Stimulated activated CD8-positive, alpha-beta memory T cell treated with anti-CD3 and anti-CD28 coated beads, Interleukin-15, amount 100 ng/mL, for 48 hours (primary cell): ENCODE measurements around the gene NOTCH2.

ENCODE experiments used
- DNase-seq, 2 donors: peaks; one replicate each; pipeline ENCODE4 v3.0.0-alpha.2; 2020; ENCODE audit warnings: low read depth in 2 of 2

Gene NOTCH2

DNA sequence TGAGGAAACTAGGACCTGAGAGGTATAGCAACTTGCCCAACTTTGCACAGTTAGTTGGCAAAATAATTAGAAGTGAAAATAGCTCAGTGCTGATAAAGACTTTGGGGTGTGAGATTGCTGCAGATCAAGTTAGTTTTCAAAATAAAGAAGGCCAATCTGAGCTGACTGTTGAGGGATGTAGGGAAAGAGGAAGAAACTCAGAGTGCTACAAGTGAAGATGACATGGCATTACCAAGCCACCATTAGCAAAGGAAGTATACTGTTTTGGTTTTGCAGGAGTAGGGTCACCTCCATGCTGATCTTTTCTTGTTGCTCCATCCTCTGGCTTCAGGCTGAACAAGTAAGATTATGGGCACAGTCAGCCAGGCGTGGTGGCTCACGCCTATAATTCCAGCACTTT, 94.5 kb downstream of the NOTCH2 start:
- no peak for DNase-seq

DNA sequence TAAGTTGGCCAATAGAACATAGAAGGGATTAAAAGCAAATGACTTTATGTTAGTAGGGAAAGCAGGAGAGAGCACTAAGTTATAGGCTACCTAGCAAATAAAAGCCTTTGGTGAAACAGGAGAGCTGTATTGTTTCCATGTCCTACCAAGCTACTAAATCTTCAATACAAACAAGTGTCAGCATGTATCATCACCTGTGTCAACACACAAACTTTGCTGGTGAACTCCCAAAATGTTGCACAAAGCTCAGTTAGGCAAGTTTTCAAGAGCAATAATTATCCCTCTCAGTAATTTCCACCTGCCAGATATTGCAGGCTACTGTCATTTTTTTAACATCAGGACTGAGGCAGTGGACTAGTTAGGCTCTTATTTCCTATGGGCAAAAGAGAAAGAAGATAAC, 95.4 kb downstream of the NOTCH2 start:
- DNase-seq, result no peak

DNA sequence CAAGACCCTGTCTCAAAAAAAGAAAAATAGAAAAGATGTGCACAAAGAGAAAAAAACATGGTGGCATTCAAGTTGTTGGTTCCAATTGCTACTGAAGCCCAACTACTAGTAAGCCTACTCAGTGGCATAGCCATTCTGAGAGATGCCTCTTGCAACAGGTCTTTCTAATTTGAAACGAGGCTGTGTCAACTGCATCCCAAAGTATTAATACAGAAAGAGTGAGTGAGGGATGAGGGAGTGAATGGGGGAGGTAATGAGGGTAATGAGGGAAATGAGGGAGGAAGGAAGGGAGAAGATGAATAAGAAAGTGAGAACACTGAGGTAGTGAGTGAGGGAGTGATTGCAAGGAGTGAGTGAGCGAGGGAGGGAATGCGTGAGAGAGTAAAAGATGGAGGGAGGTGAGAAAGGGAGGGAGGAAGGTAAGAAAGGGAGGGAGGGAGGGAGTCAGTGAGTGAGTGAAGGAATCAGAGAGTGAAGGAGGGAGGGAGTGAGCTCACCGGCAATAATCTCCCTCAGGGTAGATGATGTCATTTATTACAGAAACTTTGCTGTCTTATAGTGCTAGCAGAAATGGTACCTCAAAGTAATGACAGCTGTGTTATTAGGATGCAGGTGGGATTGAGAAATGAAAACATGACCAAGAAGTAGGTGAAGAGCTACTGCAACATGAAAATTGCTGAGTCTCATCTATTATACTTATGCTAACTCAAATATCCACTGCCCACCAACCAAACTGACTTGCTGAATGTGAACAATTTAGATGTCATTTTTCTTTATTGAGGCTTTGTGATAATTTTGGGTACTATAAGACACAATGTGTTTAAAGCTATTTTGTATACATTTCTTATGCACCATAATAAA, 97.5 kb downstream of the NOTCH2 start:
- no peak for DNase-seq

DNA sequence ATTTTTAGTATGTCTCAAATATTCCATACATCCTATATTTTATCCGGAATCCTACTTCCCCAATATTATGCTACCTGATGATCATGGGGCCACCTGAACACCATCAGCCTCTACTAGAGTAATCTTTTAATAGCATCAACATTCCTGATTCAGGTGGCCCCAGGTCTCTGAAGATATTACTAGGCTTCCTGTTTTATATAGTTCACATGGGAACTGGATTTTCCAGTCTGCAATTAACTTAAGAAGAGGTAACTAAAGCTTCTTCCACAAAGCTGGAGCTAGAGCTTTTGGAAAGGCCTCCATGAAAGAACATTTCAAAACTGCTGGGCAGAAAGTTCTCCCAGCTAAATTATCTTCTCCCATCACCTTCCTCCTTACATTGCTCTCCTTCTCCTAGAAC, 100.9 kb downstream of the NOTCH2 start:
- no peak for DNase-seq

DNA sequence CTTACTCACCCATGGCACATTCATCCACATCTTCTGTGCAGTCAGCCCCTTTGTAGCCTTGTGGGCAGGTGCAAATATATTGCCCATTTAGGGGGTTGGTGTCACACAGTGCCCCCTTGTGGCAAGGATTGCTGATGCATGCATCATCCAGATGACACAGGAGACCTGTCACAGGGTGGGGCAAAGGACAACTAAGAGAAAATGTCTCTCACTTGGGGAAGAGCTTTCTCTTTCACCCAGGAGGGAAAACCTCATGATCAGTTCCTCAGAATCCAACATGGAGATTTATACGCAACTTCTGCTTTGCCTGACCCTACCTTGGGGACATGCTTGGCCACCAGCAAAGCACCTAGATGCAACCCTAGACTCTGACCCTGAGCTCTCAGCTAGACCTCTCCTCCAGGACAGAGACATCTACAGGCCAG, 101.4 kb downstream of the NOTCH2 start:
- DNase-seq, result peak; percentile 60

DNA sequence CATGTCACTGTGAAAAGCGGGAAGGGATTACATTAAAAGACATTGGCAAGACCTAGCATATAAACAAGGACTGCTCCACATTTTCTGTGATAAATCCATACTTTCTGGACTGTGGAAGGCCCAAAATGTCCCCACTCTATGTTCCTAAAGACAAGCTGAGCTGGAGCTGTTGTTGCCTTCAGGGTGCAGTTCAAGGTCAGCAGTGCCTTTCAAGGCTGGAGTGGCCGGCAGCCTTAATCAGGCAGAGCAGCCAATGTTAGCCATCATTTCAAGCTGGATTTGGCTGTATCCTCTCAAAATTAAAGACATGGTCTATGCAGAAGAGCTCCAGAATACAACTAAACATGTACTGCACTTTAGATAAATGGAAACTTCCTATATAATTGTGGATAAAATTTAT, 102.8 kb downstream of the NOTCH2 start:
- no peak for DNase-seq

GRCh38 chr1:119966020-119966419, 103.4 kb downstream of the NOTCH2 start:
- DNase-seq, result no peak

DNA sequence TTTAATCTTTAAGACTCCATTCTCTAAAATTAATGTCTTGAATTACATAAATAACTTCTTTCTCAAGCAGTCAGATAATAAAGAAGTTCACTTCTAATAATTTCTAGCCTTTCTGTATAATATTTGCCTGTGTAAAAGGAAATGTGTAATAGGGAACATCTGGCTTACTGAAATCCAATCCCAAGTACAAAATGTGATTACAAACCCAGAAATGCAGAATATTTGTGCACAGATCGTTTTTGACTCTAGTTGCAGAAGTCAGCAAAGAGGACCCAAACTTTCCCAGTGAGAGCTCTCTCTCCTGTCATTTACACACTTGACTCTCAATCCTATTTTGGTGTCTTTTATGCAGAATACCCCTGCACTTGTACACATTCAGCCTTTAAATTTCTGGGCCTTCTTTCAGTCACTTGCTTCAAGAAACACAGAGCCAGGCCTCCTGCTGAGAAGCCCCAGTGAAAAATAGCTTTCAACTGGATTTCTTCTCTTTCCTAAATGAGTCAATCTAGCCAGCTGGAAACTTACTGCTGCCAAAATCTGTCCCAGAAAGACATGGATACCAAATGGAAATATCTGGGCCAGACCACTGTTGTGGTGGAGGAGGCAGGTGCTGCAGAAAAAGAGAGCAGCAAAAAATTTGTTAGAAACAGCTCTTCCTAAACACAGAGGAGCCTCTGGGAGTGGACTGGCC, 104.6 kb downstream of the NOTCH2 start:
- no peak for DNase-seq

GRCh38 chr1:119962296-119962968, 107.0 kb downstream of the NOTCH2 start:
- DNase-seq, result no peak

DNA sequence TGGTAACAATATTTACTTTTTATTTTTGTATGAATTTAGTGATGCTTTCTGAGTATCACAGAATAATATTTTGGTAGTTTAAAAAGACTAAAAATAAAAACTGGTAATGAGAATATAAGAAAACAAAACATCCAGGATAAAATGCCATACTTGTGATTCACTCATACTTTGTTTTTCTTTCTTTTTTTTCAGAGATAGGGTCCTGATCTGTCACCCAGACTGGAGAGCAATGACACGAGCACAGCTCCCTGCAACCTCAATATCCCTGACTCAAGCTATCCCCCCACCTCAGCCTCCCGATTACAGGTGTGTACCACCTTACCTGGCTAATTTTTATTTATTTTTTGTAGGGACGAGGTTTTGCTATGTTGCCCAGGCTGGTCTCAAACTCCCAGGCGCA, 109.0 kb downstream of the NOTCH2 start:
- DNase-seq, result no peak

DNA sequence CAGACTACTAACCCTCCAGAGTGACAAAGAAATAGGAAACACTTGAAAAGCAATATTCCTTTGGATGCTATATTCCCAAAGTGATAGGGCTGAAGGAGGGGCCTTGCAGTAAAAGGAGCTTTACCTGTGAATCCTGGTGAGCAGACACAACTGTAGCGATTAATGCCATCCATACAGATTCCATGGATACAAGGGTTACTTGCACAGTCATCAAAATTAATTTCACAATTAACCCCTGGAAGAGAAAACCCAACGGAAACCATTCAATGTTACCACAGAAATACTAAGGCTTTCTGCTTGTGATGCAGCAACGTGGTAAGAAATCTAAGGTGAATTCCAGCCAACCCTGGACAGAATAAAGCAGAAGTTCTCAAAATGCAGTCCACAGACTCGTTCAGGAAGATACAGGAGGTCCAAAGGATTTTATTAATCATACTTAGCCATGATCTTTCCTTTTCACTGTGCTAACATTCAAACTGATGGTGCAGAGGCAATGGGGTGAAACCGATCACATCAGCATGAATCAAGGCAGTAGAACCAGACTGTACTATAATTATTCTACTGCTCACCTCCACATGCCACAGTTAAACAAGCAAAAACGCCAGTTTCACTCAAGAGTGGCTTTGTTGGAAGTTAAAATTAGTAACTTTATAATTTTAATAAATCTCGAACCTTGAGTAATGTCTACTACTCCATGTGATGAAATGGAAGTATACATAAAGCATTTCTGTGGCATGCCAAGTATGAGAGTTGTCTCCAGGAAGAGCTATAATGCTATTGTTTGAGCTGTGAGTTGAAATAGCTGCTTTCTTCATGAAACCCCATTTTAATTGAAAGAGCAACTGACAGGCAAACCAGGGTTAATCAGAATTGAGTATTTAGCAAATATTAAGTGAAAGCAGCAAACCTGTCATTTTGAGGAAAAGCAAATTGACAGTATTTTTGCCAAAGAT, 109.9 kb downstream of the NOTCH2 start:
- DNase-seq, result no peak

DNA sequence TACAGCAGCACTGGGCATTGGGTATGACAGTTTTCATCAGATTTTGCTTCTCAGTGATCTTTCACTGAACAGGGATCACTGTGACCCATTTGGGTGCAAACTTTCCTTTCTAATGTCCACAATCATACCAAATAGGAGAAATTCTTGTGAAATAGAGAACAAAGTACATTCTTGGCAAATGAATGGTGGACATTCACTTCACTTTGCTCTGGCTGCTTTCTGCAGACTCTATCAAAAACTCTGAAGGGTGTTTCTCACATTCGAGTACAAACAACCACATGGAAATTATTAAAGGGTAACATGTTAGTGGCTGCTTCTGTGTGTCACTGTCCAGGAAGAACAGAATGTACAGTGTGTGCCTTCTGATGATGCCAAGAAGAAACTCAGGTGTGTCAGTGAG, 111.2 kb downstream of the NOTCH2 start:
- no peak for DNase-seq

DNA sequence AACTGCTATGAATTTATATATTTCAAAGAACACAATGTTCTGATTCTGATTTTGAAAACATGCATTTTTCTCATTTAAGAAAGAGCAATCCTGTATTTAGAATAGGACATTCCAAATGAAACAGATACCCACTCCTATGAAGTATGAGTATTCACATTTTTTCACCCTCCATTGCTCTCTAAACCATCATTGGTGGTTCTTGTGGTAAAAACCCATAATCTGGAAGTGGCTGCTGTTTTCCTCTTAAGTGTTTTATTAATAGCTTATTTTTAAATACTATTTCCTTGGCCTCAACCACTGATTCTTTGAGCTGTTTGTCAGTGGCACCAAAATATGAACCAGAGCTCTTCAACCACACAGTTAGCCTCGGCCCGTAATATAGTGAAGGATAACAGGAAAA, 113.2 kb downstream of the NOTCH2 start:
- no peak for DNase-seq

- no peak for DNase-seq
These were observed 114.7 kb downstream of the NOTCH2 start for GRCh38 chr1:119954476-119955422.

DNA sequence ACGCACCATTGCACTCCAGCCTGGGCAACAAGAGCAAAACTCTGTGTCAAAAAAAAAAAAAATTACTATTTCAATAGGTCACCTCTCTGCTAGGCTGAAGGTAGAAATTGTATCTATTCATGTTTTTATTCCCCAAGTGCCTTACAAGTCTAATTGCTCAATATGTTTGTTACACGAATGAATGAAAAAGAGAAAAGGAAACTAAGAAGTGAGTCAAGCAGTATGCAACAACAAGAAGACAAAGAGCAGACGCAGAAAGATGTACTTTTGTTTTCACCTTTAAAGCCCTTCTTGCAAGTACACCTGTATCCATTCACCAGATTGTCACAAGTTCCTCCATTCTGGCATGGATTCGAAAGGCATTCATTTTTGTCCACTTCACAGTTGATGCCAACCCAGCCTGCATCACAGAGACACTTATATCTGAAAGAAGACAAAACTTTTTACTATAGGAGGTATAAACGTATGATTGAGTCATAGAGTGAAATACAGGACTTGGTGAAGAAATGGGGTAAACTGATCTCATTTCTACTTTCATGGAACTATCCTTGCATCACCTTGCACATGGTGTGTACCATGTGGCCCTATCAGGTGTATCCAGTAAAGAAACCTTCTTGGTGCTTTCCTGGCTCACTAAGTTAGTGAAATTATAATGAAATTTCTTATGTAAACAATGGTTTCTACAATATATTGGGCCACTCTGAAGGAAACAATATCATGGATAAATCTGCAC, 116.0 kb downstream of the NOTCH2 start:
- DNase-seq, result no peak

- no peak for DNase-seq
These were observed 117.0 kb downstream of the NOTCH2 start for GRCh38 chr1:119952496-119952895.

DNA sequence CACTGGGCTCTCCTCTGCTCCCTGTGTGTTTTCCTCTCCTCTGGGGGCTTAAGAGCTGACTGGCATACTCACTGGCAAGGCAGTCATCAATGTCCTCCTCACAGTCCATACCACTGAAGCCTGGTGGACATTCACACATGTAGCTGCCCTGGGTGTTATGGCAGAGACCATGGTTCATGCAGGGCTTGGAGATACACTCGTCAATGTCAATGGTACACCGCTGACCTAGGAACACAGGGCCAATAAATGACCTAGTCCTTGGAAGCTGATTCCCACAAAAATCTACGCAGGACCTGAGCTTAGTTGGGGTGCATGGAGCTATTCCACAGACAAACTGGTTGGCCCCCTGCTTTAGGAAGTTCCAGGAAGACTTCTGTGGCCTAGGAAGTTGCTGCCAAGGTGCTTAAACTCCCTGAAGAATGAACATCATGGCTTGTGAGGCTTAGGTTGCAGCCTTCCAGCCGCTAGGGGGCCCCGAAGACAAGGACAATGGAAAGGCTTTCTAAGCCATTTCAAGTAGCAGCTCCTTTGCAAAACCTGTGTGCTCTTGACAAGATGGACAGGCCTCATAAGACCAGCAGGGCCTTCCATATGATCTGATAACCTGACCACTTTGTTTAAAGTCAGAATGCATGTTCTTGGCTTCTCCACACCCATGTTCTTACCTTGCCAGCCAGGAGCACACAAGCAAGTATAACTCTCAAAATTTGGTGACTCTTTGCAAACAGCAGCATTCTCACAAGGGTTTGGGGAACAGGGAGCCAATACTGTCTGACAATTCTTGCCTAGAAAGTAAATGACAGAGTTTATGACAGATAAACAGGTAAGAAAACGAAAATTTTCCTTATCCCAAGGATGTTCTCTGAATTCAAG, 120.9 kb downstream of the NOTCH2 start:
- peak; percentile 25 to 44 for DNase-seq

DNA sequence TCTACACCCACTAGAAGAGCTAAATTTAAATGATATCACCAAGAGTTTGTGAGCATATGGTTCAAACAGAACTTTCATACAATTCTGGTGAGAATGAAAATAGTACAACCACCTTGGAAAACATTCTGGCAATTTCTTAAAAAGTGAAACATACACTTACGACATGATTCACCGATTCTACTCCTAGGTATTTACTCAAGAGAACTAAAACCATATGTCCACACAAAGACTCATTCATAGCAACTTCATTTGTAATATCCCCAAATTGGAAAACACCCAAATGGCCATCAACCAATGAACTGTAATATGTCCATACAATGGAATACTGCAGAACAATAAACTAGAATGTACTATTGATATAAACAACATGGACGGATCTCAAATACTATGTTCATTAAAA, 122.0 kb downstream of the NOTCH2 start:
- DNase-seq, result no peak

GRCh38 chr1:119946724-119947123, 122.7 kb downstream of the NOTCH2 start:
- no peak for DNase-seq
